K562 (cell line): ENCODE results near the gene MALAT1. TPM values are rescaled to one million over a fixed set of nuclear protein-coding genes. Genes with fewer than 3 reads are reported as not detected.

Experiments
- ARID2 ChIP-seq: fragments of 450-650 bp; IDR thresholded peaks from 2 replicates; pipeline ENCODE4 v1.6.1; 2017; ENCODE audit warnings: antibody characterized with exemption, mild to moderate bottlenecking
- MTA2 ChIP-seq: fragments of 450-650 bp; IDR thresholded peaks from 2 replicates; pipeline ENCODE4 v1.6.1; 2016; ENCODE audit warnings: low read depth
- NCOA2 ChIP-seq, 2 experiments: fragments of 450-650 bp; IDR thresholded peaks; 2 replicates each; pipeline ENCODE4 v1.6.1; 2018; ENCODE audit warnings: mild to moderate bottlenecking in 2 of 2, moderate library complexity in 1 of 2; ENCODE audit not compliant: partially characterized antibody in 2 of 2
- POU5F1 ChIP-seq: fragments of 150-350 bp; IDR thresholded peaks from 2 replicates; pipeline ENCODE4 v1.6.1; 2014; ENCODE audit warnings: borderline replicate concordance, low read length, low read depth, mild to moderate bottlenecking; ENCODE audit not compliant: partially characterized antibody
- RBM22 ChIP-seq: fragments of 200-400 bp; formaldehyde crosslinking; IDR thresholded peaks from 2 replicates; pipeline ENCODE4 v1.6.1; 2018; ENCODE audit warnings: low read length, low read depth; ENCODE audit not compliant: poor library complexity, severe bottlenecking
- TEAD2 ChIP-seq: fragments of 450-650 bp; IDR thresholded peaks from 2 replicates; pipeline ENCODE4 v1.6.1; 2016; ENCODE audit warnings: missing genetic modification characterization, control low read depth, missing compliant biosample characterization
- VEZF1 ChIP-seq: fragments of 200-800 bp; sonication (Bioruptor generic); IDR thresholded peaks from 2 replicates; pipeline ENCODE4 v1.6.1; 2017; ENCODE audit warnings: missing genetic modification characterization, missing compliant biosample characterization
- ZBTB17 ChIP-seq: fragments of 450-650 bp; formaldehyde crosslinking; IDR thresholded peaks from 2 replicates; pipeline ENCODE4 v1.4.0; 2020; ENCODE audit warnings: mild to moderate bottlenecking
- ZNF282 ChIP-seq: sonication (generic); formaldehyde crosslinking; IDR thresholded peaks from 2 replicates; pipeline ENCODE4 v1.8.1; 2023; ENCODE audit warnings: missing genetic modification reagents
- ZNF717 ChIP-seq: fragments of 250-450 bp; sonication (Bioruptor Pico); IDR thresholded peaks from 2 replicates; pipeline ENCODE4 v1.5.0; 2021
- polyA plus RNA-seq, 8 experiments: library from polyadenylated mRNA; depleted of rRNA in 4 of 8; stranded (reverse) in 5 of 8; unstranded in 3 of 8; fragments of >200 nt; fragmentation: Nextera tagmentation in 2 of 8; fragmentation: Illumina TruSeq in 1 of 8; extraction: Ambion mirVana in 2 of 8; extraction: Trizol in 1 of 8; gene quantifications; 2 replicates each; pipeline versions ENCODE4 v1.2.1 to v1.2.3, GENCODE V29; 2011 to 2014; ENCODE audit warnings: inconsistent platforms in 1 of 8, missing spikeins in 1 of 8
- total RNA-seq, 7 experiments: library from RNA; depleted of rRNA in 6 of 7; stranded (reverse); fragments of >200 nt in 6 of 7; fragmentation: Illumina TruSeq in 2 of 7; extraction: Trizol in 2 of 7; gene quantifications; 2 replicates each; pipeline versions ENCODE4 v1.2.1 to v1.2.3, GENCODE V29; 2011 to 2021; ENCODE audit warnings: low replicate concordance in 1 of 7
- TF ChIP-seq, protein P1 (sequence below): sonication (generic); formaldehyde crosslinking; IDR thresholded peaks from 2 replicates; pipeline ENCODE4 v1.8.0; 2023; ENCODE audit warnings: mild to moderate bottlenecking, missing genetic modification reagents
- TF ChIP-seq, protein P2 (sequence below), 2 experiments: fragments of 450-650 bp; formaldehyde crosslinking in 1 of 2; IDR thresholded peaks; 2 replicates each; pipeline versions ENCODE4 v1.4.0 to v1.6.1; 2014 to 2020; ENCODE audit warnings: mild to moderate bottlenecking in 2 of 2, borderline replicate concordance in 1 of 2, low read depth in 1 of 2

Gene MALAT1
- total and polyA plus RNA-seq, 9 of the 15 experiments (the other 6 are each of a cell fraction or from before 2014, with no cell fraction given) = 363 to 8,715 (median 2,351) TPM

DNA sequence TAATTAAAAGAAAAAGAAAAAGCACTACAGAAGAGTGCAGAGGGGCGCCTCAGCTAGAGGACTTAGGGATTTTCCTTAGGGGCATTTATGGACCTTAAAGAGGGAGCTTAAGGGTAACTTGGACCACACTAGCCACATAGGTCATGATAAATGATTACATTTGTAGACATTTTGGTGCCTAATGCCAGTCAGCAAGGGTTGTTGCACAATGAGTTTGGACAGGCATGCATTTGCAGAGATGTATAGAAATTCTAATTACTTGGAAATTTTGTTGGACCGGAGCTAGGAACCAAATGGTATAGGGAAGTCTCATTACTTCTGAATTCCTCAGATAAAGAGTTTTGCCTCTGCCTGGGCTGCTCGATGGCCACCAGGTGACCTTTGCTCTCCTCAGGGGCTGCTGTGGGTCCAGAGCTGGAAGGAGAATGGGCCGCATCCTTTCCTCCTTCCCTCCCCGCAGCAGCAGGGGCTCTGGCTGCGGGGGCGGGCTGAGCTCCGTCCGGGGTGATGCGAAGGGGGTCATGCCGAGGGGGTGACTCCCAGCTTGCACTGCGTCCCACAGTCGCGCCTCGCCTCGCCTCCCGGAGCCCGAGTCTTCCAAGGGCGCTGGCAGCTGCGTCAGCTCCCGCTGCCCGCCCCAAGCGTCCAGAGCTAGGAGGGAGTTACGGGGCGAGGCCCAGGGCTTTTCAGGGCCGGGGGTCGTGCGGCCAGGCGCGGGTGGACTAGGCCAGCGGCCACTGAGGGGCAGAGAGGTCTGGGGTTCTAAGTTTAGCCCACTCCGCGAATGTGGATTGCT lies 20.3 kb upstream of the MALAT1 start (continued):
- TF ChIP-seq, protein P1, sequence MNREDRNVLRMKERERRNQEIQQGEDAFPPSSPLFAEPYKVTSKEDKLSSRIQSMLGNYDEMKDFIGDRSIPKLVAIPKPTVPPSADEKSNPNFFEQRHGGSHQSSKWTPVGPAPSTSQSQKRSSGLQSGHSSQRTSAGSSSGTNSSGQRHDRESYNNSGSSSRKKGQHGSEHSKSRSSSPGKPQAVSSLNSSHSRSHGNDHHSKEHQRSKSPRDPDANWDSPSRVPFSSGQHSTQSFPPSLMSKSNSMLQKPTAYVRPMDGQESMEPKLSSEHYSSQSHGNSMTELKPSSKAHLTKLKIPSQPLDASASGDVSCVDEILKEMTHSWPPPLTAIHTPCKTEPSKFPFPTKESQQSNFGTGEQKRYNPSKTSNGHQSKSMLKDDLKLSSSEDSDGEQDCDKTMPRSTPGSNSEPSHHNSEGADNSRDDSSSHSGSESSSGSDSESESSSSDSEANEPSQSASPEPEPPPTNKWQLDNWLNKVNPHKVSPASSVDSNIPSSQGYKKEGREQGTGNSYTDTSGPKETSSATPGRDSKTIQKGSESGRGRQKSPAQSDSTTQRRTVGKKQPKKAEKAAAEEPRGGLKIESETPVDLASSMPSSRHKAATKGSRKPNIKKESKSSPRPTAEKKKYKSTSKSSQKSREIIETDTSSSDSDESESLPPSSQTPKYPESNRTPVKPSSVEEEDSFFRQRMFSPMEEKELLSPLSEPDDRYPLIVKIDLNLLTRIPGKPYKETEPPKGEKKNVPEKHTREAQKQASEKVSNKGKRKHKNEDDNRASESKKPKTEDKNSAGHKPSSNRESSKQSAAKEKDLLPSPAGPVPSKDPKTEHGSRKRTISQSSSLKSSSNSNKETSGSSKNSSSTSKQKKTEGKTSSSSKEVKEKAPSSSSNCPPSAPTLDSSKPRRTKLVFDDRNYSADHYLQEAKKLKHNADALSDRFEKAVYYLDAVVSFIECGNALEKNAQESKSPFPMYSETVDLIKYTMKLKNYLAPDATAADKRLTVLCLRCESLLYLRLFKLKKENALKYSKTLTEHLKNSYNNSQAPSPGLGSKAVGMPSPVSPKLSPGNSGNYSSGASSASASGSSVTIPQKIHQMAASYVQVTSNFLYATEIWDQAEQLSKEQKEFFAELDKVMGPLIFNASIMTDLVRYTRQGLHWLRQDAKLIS (CRISPR knock-in tag) = no peak; the same call in 1 of the 2 replicates
- TF ChIP-seq, protein P2, sequence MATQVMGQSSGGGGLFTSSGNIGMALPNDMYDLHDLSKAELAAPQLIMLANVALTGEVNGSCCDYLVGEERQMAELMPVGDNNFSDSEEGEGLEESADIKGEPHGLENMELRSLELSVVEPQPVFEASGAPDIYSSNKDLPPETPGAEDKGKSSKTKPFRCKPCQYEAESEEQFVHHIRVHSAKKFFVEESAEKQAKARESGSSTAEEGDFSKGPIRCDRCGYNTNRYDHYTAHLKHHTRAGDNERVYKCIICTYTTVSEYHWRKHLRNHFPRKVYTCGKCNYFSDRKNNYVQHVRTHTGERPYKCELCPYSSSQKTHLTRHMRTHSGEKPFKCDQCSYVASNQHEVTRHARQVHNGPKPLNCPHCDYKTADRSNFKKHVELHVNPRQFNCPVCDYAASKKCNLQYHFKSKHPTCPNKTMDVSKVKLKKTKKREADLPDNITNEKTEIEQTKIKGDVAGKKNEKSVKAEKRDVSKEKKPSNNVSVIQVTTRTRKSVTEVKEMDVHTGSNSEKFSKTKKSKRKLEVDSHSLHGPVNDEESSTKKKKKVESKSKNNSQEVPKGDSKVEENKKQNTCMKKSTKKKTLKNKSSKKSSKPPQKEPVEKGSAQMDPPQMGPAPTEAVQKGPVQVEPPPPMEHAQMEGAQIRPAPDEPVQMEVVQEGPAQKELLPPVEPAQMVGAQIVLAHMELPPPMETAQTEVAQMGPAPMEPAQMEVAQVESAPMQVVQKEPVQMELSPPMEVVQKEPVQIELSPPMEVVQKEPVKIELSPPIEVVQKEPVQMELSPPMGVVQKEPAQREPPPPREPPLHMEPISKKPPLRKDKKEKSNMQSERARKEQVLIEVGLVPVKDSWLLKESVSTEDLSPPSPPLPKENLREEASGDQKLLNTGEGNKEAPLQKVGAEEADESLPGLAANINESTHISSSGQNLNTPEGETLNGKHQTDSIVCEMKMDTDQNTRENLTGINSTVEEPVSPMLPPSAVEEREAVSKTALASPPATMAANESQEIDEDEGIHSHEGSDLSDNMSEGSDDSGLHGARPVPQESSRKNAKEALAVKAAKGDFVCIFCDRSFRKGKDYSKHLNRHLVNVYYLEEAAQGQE (IDR thresholded peaks at IDR 0.05; ENCODE audit: borderline replicate concordance) = peak; percentile 20
- TF ChIP-seq, protein P2 (CRISPR knock-in tag; IDR thresholded peaks at IDR 0.05; ENCODE audit: low read depth) = peak; percentile 68; the same call in 1 of the 2 replicates
- peak; percentile 46 for TF ChIP-seq ZBTB17
- TF ChIP-seq ZNF717 = no peak
- TF ChIP-seq ARID2 = no peak
- TF ChIP-seq RBM22 = peak; percentile 30
- no peak for TF ChIP-seq MTA2
- no peak for TF ChIP-seq POU5F1
- no peak for TF ChIP-seq ZNF282 (CRISPR knock-in tag)
- TF ChIP-seq NCOA2 (IDR thresholded peaks at IDR 0.05; ENCODE audit: partially characterized antibody in 2 of 2) = no peak
- no peak; the same call in 1 of the 2 replicates for TF ChIP-seq TEAD2
- peak; percentile 77 for TF ChIP-seq VEZF1 (CRISPR knock-in tag)
